Smooth muscle cell (in vitro differentiated cells): ENCODE data around the gene C17orf113. TPM values are rescaled to one million over a fixed set of nuclear protein-coding genes. Genes with fewer than 3 reads are reported as not detected.
A peak's percentile ranks its signal among the peaks of the same experiment; 100 is the strongest.

Experiments
- DNase-seq: peaks from one replicate; lab custom pipeline; 2025; ENCODE audit not compliant: unreplicated experiment; lab: John Stamatoyannopoulos, UW
- H2AFZ ChIP-seq: fragments of 200-600 bp; sonication (generic); 2 replicates; pipeline ENCODE4 v1.6.0; 2016; ENCODE audit warnings: antibody characterized with exemption, low read depth, mild to moderate bottlenecking
- H3F3A ChIP-seq: fragments of 200-600 bp; sonication (generic); 2 replicates; pipeline ENCODE4 v1.6.0; 2017; ENCODE audit warnings: antibody characterized with exemption, low read depth
- H3K27ac ChIP-seq: fragments of 200-600 bp; sonication (generic); 2 replicates; pipeline ENCODE4 v1.5.1; 2016; ENCODE audit warnings: low read depth, mild to moderate bottlenecking
- H3K27me3 ChIP-seq: fragments of 200-600 bp; sonication (generic); 2 replicates; pipeline ENCODE4 v1.6.1; 2016; ENCODE audit warnings: low read depth, mild to moderate bottlenecking
- H3K36me3 ChIP-seq: fragments of 200-600 bp; sonication (generic); 2 replicates; pipeline ENCODE4 v1.5.1; 2016; ENCODE audit warnings: low read depth
- H3K4me1 ChIP-seq: fragments of 200-600 bp; sonication (generic); 2 replicates; pipeline ENCODE4 v1.5.1; 2016; ENCODE audit warnings: low read depth
- H3K4me2 ChIP-seq: fragments of 200-600 bp; sonication (generic); 2 replicates; pipeline ENCODE4 v1.6.0; 2016; ENCODE audit warnings: mild to moderate bottlenecking
- H3K4me3 ChIP-seq: fragments of 200-600 bp; sonication (generic); 2 replicates; pipeline ENCODE4 v1.5.1; 2016; ENCODE audit warnings: mild to moderate bottlenecking
- H3K79me2 ChIP-seq: fragments of 200-600 bp; sonication (generic); 2 replicates; pipeline ENCODE4 v1.6.0; 2016; ENCODE audit warnings: low read depth, mild to moderate bottlenecking
- H3K9ac ChIP-seq: fragments of 200-600 bp; sonication (generic); 2 replicates; pipeline ENCODE4 v1.6.0; 2016; ENCODE audit warnings: low read depth
- H3K9me3 ChIP-seq: fragments of 200-600 bp; sonication (generic); replicated peaks from 2 replicates; pipeline ENCODE4 v1.5.1; 2016; ENCODE audit warnings: low read depth
- H4K20me1 ChIP-seq: fragments of 200-600 bp; sonication (generic); 2 replicates; pipeline ENCODE4 v1.6.0; 2016; ENCODE audit warnings: low read depth
- CTCF ChIP-seq: fragments of 200-600 bp; sonication (generic); IDR thresholded peaks from 2 replicates; pipeline ENCODE4 v1.5.1; 2017; ENCODE audit warnings: borderline replicate concordance, mild to moderate bottlenecking, antibody characterized with exemption; ENCODE audit not compliant: insufficient read depth, poor library complexity, severe bottlenecking
- WGBS: methylation state at CpG from one replicate; pipeline ENCODE4 v1.1.7; 2016; ENCODE audit warnings: low lambda C conversion rate; 5-methylcytosine and 5-hydroxymethylcytosine counted together
- polyA plus RNA-seq: library from polyadenylated mRNA; unstranded; fragments of >200 nt; fragmentation: Nextera tagmentation; extraction: Ambion mirVana; gene quantifications from 2 replicates; pipeline ENCODE4 v1.2.1, GENCODE V29; 2016
- total RNA-seq: library from RNA; depleted of rRNA; stranded (reverse); fragments of >200 nt; gene quantifications from 2 replicates; pipeline ENCODE4 v1.2.3, GENCODE V29; 2014

The C17orf113 gene
- total and polyA plus RNA-seq, 2 experiments from 2014 or later = 0.38 to 0.49 TPM

- Histone ChIP-seq H3K4me1 (no peaks in the 10 kb centered on the region), H3K79me2 (peaks cover 100% of the 10 kb centered on the region), H3K27ac (no peak overlapping the region), H3K9me3 (no peaks in the 10 kb centered on the region), H4K20me1 (peaks cover 100% of the 10 kb centered on the region), H3K4me2 (no peak overlapping the region), H3F3A (peaks cover 2% of the 10 kb centered on the region), H3K9ac (no peak overlapping the region), H3K27me3 (no peaks in the 10 kb centered on the region), H2AFZ (no peak overlapping the region), H3K4me3 (no peak overlapping the region), H3K36me3 (no peaks in the 10 kb centered on the region)
- no peak for DNase-seq
- 92% methylated on average over 4 of the region's 4 CpGs for WGBS
- TF ChIP-seq CTCF = no peak
Measured at GRCh38 chr17:42009170-42009569, 41.2 kb downstream of the C17orf113 start.

DNA sequence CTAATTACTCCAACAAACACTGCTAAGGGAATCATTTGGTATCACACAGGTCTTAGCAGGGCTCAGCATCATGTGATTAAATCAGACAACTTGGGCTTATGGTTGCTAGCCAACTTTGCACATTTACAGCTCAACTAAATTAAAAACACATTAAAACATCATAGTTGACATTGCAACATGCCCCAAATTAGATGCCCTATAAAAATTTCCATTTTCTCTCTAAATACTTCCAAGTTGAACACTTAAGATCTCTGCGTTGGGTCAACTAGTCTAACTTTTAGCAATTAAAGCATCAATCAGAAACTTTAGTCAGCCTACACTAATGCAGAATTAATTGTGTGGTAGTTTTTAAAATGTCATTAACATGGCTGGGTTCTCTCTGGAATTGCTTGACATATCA is 45.2 kb downstream of the C17orf113 start:
- H3K9me3 ChIP-seq = no peaks in the 10 kb centered on the region
- H3K4me3 ChIP-seq = no peak overlapping the region
- DNase-seq = no peak
- peaks cover 8% of the 10 kb centered on the region for H3F3A ChIP-seq
- H2AFZ ChIP-seq = no peak overlapping the region
- no peak overlapping the region for H3K4me2 ChIP-seq
- TF ChIP-seq CTCF = no peak
- H3K27ac ChIP-seq = no peak overlapping the region
- no peaks in the 10 kb centered on the region for H3K27me3 ChIP-seq
- no peaks in the 10 kb centered on the region for H3K36me3 ChIP-seq
- no peaks in the 10 kb centered on the region for H3K4me1 ChIP-seq
- peaks cover 100% of the 10 kb centered on the region for H4K20me1 ChIP-seq
- no peak overlapping the region for H3K9ac ChIP-seq
- 91% methylated on average over 1 of the region's 1 CpG for WGBS
- peaks cover 99% of the 10 kb centered on the region for H3K79me2 ChIP-seq

DNA sequence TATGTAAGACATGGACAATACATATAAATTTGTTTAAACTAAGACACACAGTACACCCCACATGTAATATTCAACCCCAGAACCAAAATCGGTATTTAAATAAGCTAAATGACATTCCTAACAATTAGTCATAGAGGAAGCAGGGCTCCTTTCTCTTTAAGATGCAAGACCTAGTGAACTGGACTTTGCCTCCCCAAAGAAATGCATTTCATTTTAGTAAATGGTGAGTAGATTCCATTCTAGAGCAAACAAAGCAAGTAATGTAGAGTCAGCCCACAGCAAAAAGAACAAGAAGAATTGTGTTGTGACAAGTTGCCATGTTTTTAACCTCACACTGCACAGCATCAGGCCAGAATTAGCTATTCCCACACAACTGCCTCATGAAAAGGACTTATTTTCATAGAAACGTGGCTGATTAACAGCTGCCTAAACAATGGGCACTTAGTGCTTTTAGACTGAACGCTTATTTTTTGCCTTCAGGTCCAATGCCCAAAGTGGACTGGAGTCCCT is 47.6 kb downstream of the C17orf113 start:
- Histone ChIP-seq H2AFZ (no peak overlapping the region), H3K4me2 (no peak overlapping the region), H3K27ac (no peak overlapping the region), H3K36me3 (peaks cover 6% of the 10 kb centered on the region), H3K9me3 (no peaks in the 10 kb centered on the region), H4K20me1 (peaks cover 96% of the 10 kb centered on the region), H3K9ac (no peak overlapping the region), H3K79me2 (peaks cover 76% of the 10 kb centered on the region), H3K27me3 (no peaks in the 10 kb centered on the region), H3K4me1 (no peaks in the 10 kb centered on the region), H3K4me3 (peak overlapping the region; percentile 8), H3F3A (peaks cover 6% of the 10 kb centered on the region)
- no peak for DNase-seq
- 92% methylated on average over 3 of the region's 3 CpGs for WGBS
- TF ChIP-seq CTCF = no peak

DNA sequence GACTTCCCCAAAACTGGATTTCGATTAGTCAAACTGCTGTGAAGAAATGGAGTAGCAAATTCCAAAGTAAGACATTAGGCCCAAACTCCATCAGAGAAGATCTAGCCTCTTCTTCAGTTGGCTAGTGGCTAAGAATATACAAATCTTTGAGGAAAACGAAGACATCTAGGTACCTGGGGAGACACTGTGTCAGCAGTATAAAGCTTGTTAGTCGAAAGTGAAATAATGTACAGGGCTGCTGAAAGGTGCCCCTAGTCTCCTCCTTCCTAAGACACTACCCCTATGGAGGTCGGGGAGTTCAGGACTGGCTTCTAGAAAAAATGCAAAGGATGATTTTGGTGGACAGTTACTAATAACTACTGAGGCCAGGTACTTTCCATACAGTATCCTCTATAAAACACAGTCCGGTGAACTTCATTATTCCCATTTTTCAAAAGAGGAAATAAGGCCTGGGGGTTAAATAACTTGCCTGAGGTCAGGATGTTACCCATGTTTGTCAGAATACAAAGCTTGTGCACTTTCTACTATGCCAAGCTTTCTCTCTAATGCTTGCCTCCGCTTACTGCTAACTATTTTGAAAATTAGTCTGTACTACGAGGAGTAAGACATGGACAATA is 48.1 kb downstream of the C17orf113 start:
- H4K20me1 ChIP-seq = peaks cover 95% of the 10 kb centered on the region
- H3K9ac ChIP-seq = no peak overlapping the region
- H3K9me3 ChIP-seq = no peaks in the 10 kb centered on the region
- H3F3A ChIP-seq = peaks cover 6% of the 10 kb centered on the region
- TF ChIP-seq CTCF = no peak
- 95% methylated on average over 7 of the region's 7 CpGs for WGBS
- H3K4me1 ChIP-seq = no peaks in the 10 kb centered on the region
- no peak overlapping the region for H3K4me3 ChIP-seq
- peaks cover 6% of the 10 kb centered on the region for H3K36me3 ChIP-seq
- no peak overlapping the region for H3K4me2 ChIP-seq
- no peaks in the 10 kb centered on the region for H3K27me3 ChIP-seq
- no peak for DNase-seq
- H3K27ac ChIP-seq = no peak overlapping the region
- H2AFZ ChIP-seq = no peak overlapping the region
- peaks cover 70% of the 10 kb centered on the region for H3K79me2 ChIP-seq
